GM19193 (cell line): ENCODE results near the gene CITED2.

Experiments
- POLR2A ChIP-seq: IDR thresholded peaks from 4 replicates; pipeline ENCODE4 v1.6.1; 2011; ENCODE audit not compliant: insufficient read depth, insufficient read length; ENCODE audit errors: extremely low read depth

CITED2 gene, protein sequence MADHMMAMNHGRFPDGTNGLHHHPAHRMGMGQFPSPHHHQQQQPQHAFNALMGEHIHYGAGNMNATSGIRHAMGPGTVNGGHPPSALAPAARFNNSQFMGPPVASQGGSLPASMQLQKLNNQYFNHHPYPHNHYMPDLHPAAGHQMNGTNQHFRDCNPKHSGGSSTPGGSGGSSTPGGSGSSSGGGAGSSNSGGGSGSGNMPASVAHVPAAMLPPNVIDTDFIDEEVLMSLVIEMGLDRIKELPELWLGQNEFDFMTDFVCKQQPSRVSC

DNA sequence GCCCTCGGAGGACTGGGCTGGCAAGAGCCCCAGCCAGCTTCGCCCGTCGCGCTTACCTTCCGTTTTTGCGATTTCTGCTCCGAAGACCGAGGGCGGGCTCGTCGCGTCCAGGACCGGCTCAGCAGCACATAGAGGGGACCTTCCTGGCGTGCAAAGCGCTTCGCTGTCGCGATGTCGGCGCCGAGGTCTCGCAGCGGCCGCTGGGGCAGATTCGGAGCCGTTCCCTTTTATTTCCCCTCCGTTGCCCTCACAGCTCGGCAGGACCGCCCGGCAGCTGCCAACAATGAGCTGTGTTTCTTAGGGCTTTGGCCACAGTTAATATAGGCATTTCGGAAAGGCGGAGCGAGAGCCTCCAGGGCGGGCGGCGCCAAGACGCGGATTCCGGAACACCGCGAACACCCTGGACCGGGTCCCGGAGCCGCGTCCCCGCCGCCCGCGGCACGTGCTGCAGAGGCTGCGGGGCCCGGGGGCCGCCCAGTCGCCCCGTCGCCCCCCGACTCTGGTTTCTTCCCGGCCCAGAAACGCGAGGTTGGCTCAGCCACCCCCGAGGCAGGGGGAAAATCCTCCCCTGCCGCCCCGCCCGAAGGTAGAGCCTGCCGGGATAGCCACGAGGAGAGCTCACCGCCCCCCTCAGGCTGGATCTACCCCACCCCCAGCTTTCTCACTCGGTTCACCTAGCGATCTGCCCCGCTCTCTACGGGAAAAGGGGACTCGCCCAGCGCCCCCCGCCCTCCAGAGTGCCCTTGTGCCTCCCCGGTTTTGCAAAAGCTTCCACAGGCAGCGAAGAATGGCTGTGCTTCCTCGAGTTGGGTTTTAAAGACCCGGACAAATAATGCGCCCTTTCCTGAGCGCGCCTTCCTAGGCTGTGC lies at the start of gene CITED2:
TSS of gene CITED2 (minus strand) at position 292 of the 869 bp plus-strand sequence. CDS start 704 bp downstream, outside the sequence.
- peak; percentile 99 for TF ChIP-seq POLR2A

- no peak for TF ChIP-seq POLR2A
These were observed 48.7 kb upstream of the CITED2 start for GRCh38 chr6:139423037-139423703.

DNA sequence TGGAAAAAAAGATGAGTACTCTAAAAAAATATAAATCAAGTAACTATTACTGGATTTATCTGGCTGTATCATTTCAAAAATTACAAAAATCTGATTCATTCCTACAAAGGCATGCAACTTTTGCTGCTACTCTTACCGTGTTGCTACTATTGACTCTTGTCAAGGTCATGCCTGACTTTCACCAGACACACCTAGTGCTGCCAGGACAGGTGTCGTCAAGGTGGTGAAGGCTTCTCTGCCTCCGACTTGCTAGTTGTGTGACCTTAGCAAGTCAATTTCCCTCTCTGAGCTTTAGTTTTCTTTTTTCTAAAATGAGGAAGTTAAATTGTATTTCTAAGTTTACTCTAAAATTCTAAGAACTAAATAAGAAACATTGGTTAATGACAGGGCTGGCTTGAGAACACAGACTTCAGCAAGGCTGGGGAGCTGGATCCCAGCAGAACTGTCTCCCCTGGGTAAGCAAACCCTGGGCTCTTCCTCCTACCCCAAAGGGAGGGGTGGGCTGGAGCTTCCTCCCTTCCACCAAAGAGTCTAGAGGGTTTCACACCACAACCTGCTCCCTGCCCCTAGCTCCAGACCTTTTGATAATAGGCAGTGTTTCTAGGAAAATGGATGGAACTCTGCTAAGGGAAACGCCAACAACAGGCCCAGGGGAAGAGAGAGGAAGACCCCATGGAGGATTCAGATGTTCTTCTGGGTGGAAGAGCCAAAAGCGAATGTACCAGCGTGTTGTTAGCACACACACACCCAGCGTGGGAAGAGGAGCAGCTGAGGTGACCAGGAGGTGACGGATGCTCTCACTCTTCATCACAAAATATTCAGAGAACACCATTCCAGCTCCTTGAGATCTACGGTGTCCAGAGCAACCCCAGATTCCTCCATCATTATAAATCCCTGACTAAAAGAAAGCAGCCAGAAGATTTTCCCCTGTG lies 47.9 kb upstream of the CITED2 start:
- no peak for TF ChIP-seq POLR2A

GRCh38 chr6:139418481-139419132 lies 44.2 kb upstream of the CITED2 start:
- TF ChIP-seq POLR2A = no peak

DNA sequence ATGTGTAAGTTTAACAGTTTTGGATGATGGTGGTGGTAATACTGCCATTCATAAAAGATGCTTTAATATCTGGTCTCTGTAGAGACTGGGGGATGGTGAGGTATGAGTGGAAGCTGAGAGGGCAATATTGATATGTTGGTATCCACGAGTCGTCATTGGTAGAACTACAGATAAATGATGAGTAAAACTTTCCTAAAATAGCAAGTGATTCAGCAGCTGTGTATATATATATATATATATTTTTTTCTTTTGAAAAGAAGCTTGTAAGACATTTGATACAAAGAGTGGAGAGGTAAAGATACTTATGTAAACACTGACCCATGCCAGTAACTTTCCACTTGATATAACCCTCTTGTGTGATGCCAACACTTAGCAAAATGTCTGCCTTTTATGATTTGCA lies 41.7 kb upstream of the CITED2 start:
- TF ChIP-seq POLR2A = no peak

DNA sequence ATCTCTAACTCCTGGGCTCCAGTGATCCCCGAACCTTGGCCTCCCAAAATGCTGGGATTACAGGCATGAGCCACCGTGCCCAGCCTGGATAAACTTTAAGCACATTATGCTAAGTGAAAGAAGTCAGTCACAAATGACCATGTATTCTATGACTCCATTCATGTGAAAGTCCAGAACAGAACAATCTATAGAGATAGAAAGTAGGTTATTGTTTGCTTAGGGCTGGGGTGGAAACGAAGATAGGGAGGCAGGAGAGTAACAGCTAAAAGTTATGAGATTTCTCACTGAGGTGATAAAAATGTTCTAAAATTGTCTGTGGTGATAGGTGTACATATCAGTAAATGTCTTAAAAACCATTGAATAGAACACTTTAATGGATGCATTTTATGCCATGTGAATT lies 40.9 kb upstream of the CITED2 start:
- no peak for TF ChIP-seq POLR2A

DNA sequence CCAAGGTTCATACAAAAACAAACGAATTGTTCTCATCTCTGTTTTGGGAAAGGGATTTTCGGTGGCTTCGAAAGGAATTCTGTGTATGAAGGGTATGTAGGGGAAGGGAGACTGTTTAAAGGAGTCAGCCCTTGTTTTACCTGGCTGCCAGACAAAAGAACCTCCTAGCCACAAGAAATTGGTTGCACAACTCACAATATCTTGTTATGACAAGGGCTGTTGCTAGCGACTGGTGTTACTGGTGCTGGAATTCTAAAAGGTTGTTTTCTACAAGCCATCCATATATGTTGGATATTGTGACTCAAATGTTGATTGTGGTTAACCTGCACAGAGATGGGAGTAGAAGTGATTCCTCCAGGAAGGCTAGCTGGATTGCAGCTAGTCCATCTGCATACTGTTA lies 34.6 kb upstream of the CITED2 start:
- TF ChIP-seq POLR2A = no peak

DNA sequence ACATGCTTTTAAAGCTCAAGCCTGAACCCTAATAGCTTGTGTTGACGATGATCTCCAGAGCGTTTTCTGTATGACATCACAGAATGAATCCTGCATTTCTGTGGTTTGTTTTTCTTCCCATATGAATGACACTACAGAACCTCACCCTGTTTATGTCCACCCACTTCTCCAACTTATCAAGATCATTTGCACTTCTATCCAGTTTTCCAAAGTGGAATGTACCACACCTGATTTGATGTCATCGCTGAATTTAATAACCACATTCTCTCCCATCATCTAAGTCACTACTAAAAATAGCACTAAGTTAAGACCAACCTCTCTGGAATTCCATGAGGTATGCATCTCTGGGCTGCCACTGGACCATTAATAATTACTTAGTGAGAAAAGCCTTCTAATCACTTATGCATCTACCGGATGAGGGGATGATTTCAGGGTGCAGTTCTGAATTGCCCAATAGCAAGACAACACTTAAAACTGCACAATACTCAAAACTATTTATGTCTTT lies 33.3 kb upstream of the CITED2 start:
- no peak for TF ChIP-seq POLR2A

- no peak for TF ChIP-seq POLR2A
These were observed 32.3 kb upstream of the CITED2 start for GRCh38 chr6:139406577-139407343.

- TF ChIP-seq POLR2A = no peak
These were observed 28.5 kb upstream of the CITED2 start for GRCh38 chr6:139402876-139403386.

DNA sequence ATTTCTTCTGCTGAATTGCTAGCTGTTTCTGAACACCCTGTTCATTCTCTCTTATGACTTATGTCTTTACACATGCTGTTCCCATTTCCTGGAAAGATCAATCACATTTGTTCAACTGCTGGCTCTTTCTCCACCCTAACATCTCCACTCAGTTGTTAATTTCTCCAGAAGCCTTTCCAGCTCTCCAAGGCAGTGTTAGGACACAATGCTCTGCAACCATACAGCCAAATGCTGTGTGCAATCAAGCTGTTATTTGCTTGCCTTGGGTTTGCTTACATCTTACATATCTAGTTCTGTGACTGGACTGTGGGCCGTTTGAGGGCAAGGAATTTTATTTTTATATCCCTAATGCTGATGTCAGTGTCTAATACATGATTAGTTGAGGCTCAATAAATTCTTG lies 24.2 kb upstream of the CITED2 start:
- no peak for TF ChIP-seq POLR2A

GRCh38 chr6:139395891-139396301 lies 21.4 kb upstream of the CITED2 start:
- no peak for TF ChIP-seq POLR2A

GRCh38 chr6:139395371-139395770 lies 20.9 kb upstream of the CITED2 start:
- no peak for TF ChIP-seq POLR2A

DNA sequence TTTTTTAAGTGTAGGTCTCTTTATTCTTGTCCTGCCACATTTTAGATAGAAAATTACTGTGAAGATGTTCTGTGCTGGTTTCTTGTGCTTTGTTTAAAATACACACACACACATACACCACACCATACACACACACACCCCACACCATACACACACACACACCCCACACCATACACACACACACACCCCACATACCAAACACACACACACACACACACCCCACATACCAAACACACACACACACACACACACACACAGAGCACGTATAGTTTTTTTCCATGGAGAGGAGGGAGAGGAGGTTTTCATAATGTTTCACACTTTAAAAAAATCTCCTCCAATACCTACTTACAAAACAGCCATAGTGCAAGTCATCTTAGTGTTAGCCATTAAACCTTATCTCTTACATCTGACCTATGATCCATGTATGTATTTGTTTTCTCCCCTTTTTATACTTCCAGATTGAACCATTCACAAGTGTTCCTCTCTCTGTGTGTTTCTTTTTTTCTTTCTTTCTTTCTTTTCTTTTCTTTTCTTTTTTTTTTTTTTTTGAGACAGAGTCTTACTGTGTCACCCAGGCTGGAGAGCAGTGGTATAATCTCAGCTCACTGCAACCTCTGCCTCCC lies 19.7 kb upstream of the CITED2 start:
- no peak for TF ChIP-seq POLR2A
